Measurements from ENCODE around the gene MATK. TPM values are rescaled to one million over a fixed set of nuclear protein-coding genes. Genes with fewer than 3 reads are reported as not detected.

MATK gene
- total and polyA plus RNA-seq, 10 of the 15 experiments (the other 5 are each of a cell fraction or from before 2014, with no cell fraction given), result 0.24 to 2.2 (median 1.1) TPM; not detected in 2

- 35% methylated on average over 3 of the region's 3 CpGs for WGBS (ENCODE audit: insufficient coverage, insufficient replicate concordance, low lambda C conversion rate, missing lambda C conversion rate)
- Histone ChIP-seq H4K20me1 (ENCODE audit: control insufficient read depth, insufficient read depth) (no peaks in the 10 kb centered on the region), H3K4me2 (ENCODE audit: control insufficient read depth, insufficient read depth) (no peak overlapping the region), H3K9me3 (replicated peaks; ENCODE audit: control insufficient read depth, insufficient read depth, low read length) (no peaks in the 10 kb centered on the region; the same call in 1 of the 3 replicates), H3K27me3 (replicated peaks in 1 of 2; ENCODE audit: control insufficient read depth in 2 of 2, insufficient read depth in 2 of 2, low read length in 1 of 2) (no peaks in the 10 kb centered on the region), H3K27ac (ENCODE audit: control insufficient read depth, insufficient read depth) (no peak overlapping the region), H3K4me1 (ENCODE audit: control insufficient read depth, insufficient read depth, low read length) (no peaks in the 10 kb centered on the region), H3K4me3 (no peak overlapping the region), H3K36me3 (ENCODE audit: control insufficient read depth in 2 of 2, insufficient read depth in 2 of 2, low read length in 1 of 2) (no peaks in the 10 kb centered on the region), H2AFZ (ENCODE audit: control insufficient read depth, low read depth, low read length) (no peak overlapping the region), H3K79me2 (ENCODE audit: control insufficient read depth, insufficient read depth, low read length) (no peaks in the 10 kb centered on the region), H3K9ac (ENCODE audit: control insufficient read depth, insufficient read depth, low read length) (no peak overlapping the region)
- POLR2A ChIA-PET, result interaction anchor here (0.6 kb wide), 1 partner anchor 507 kb away, joined by 4 read pairs; no protein-coding TSS in a partner anchor
- intact Hi-C loops (cut with micrococcal nuclease; ENCODE audit: unreplicated experiment), result no loop called here
- RAD21 ChIA-PET (ENCODE audit: unreplicated experiment), result no interaction called here
- no peak for ATAC-seq
- no peak for DNase-seq (ENCODE audit: low read depth, low spot score)
- FAIRE-seq, result no peak
- TF ChIP-seq ATF7 (IDR thresholded peaks at IDR 0.05; ENCODE audit: low read depth), result no peak
- no peak for TF ChIP-seq EZH2 (IDR thresholded peaks at IDR 0.05; ENCODE audit: borderline replicate concordance, control insufficient read depth, low read depth, low read length)
- no peak for TF ChIP-seq ZNF24 (IDR thresholded peaks at IDR 0.05)
- TF ChIP-seq NRF1 (conservative IDR thresholded peaks at IDR 0.05; ENCODE audit: low read depth, low read length), result no peak
- no peak for TF ChIP-seq HCFC1 (IDR thresholded peaks at IDR 0.05; ENCODE audit: low read length)
- TF ChIP-seq HDGF (IDR thresholded peaks at IDR 0.05), result no peak
- TF ChIP-seq BACH1 (IDR thresholded peaks at IDR 0.05; ENCODE audit: borderline replicate concordance), result no peak
- TF ChIP-seq ZNF687 (IDR thresholded peaks at IDR 0.05), result no peak
- BruUV-seq (replicated peaks), result no TSS peak
- SMC1A ChIA-PET (ENCODE audit: uncharacterized antibody, unreplicated experiment), result no interaction called here
- CTCF ChIA-PET, result no interaction called here
- in situ Hi-C loops (cut with MboI), result no loop called here
Observed at GRCh38 chr19:3793799-3794198, 7.6 kb upstream of the MATK start.

All from GM12878 (cell line).